GM13977 (cell line): ENCODE results near the gene GDAP1L1.

Experiments
- DNase-seq: peaks from one replicate; pipeline ENCODE4 v3.0.0; 2012; ENCODE audit warnings: low spot score
- in situ Hi-C: fragments of 300-500 bp; cut with MboI; formaldehyde crosslinking; loops from one replicate; pipeline ENCODE4 v1.12.0; 2022; ENCODE audit warnings: low sequenced_read_pairs, low pct_unique_long_range_greater_than_20kb, mixed read lengths, inconsistent platforms; ENCODE audit not compliant: unreplicated experiment
- TF ChIP-seq, protein P1 (sequence below): IDR thresholded peaks from 2 replicates; pipeline ENCODE4 v1.5.1; 2012; ENCODE audit warnings: mild to moderate bottlenecking, control low read depth; ENCODE audit not compliant: insufficient read depth; ENCODE audit errors: extremely low read depth, missing control alignments

The GDAP1L1 gene

DNA sequence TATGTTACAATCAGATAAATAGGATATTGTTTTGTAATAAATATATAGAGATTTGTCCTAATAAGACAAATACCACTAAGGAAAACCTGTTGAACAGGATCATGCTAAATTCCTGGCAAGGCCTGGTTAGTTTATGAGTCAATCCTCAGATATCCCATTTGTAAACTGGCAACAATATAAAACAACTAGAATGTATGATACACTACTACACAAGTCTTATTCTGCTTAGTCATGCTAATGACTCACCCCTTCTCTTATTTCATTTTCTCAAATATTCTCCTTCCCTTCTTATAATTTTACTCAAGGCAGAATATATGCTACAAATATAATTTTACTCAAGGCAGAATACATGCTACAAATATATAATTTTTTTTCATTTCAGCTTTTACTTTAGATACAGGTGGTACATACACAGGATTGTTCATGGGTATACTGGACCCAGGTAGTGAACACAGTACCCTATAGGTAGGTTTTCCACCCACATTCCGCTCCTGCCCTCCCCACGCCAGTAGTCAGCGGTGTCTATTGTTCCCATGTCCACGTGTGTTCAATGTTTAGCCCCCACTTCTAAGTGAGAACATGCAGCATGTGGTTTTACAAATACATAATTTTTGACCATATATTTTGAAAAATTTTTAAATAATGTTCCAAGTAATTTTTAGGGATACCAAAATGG is 42.8 kb upstream of the GDAP1L1 start:
- in situ Hi-C loops: no loop called here
- TF ChIP-seq, protein P1, sequence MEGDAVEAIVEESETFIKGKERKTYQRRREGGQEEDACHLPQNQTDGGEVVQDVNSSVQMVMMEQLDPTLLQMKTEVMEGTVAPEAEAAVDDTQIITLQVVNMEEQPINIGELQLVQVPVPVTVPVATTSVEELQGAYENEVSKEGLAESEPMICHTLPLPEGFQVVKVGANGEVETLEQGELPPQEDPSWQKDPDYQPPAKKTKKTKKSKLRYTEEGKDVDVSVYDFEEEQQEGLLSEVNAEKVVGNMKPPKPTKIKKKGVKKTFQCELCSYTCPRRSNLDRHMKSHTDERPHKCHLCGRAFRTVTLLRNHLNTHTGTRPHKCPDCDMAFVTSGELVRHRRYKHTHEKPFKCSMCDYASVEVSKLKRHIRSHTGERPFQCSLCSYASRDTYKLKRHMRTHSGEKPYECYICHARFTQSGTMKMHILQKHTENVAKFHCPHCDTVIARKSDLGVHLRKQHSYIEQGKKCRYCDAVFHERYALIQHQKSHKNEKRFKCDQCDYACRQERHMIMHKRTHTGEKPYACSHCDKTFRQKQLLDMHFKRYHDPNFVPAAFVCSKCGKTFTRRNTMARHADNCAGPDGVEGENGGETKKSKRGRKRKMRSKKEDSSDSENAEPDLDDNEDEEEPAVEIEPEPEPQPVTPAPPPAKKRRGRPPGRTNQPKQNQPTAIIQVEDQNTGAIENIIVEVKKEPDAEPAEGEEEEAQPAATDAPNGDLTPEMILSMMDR: no peak
- no peak for DNase-seq

DNA sequence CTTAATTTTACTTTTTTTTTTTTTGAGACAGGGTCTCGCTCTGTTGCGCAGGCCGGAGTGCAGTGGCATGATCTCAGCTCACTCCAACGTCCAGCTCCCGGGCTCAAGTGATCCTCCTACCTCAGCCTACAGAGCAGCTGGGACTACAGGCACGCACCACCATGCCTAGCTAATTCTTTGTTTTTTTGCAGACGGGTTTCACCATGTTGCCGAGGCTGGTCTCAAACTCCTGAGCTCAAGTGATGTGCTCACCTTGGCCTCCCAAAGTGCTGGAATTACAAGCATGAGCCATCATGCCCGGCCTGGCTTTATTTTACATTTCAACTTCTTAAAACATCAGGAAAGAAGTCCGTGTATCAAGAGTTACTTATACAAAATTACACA is 42.3 kb upstream of the GDAP1L1 start:
- in situ Hi-C loops: no loop called here

GRCh38 chr20:44206132-44206531 is 41.0 kb upstream of the GDAP1L1 start:
- TF ChIP-seq, protein P1: no peak
- no peak for DNase-seq
- in situ Hi-C loops: no loop called here

More for the DNA sequence above, 42.3 kb upstream of the GDAP1L1 start:
- DNase-seq: no peak
- TF ChIP-seq, protein P1: no peak

- in situ Hi-C loops: no loop called here
- DNase-seq: no peak
- TF ChIP-seq, protein P1: no peak
These were observed 39.9 kb upstream of the GDAP1L1 start for GRCh38 chr20:44207126-44207723.

DNA sequence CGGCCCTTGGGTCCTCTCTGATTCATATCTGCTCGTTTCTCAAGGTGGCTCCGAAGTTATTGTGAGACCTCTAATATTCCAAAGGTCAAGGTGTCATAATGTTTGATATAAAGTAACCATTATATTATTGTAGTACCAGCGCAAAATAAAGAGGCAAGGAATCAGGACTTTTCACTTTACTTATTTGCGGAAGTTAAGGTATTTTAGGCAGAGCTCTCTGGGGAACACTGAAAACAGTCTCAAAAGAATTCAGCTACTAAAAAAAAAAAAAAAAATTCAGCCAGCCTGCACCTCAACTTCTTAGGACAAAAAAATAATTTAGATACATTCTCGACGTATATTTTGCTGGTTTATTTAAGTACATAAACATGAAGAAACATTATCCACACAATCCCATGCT is 38.9 kb upstream of the GDAP1L1 start:
- DNase-seq: no peak
- TF ChIP-seq, protein P1: no peak
- in situ Hi-C loops: no loop called here

DNA sequence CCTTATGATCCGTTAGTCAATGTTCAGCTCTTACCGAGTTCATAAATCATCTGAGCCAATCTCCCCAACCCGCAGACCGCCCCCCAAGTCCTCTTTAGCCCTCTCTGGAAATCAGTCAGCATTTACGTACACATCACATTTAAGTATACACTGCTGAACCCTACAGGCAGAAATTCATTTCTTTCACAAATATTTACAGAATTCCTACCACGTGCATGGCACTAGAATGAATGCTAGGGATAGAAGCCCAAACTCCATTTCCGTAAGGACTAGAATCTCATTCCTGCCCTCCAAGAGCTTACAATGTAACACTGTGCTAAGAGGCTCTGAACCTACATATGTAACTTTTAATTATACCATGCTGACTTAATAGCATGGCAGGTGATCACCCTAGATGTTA is 38.3 kb upstream of the GDAP1L1 start:
- TF ChIP-seq, protein P1: no peak
- DNase-seq: peak; percentile 37
- in situ Hi-C loops: no loop called here
